Measurements from ENCODE around the gene HYAL4. TPM values are rescaled to one million over a fixed set of nuclear protein-coding genes. Genes with fewer than 3 reads are reported as not detected.

The HYAL4 gene
- total and polyA plus RNA-seq, 2 donors (not counting 3 experiments of a cell fraction or from before 2014, with no cell fraction given): not detected

DNA sequence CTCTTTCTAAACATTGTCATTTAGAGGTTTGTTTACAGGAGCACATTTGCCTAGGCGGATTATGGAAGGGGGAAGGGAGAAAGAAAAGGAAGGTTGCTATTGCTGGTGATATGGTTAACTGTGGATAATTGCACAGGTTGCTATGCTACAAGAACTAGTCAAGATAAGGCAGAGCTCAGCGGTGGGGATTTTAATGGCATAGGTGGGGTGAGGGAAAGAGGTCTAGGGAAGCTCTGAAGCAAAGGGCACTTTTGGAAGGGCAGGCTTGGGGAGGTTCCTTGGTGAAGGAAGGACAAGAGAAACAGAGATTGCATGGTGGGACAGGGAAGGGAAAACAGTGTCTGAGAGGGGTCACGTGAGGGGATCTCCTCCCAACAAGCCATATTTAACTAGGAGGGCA, 19.5 kb downstream of the HYAL4 start:
- BruUV-seq (replicated peaks): no TSS peak
- Histone ChIP-seq H3K36me3 (ENCODE audit: control insufficient read depth in 2 of 2, extremely low read depth in 1 of 2, insufficient read depth in 2 of 2, low read length in 2 of 2) (no peaks in the 10 kb centered on the region), H3K27ac (ENCODE audit: insufficient read depth, low read depth, low read length) (no peak overlapping the region), H4K20me1 (replicated peaks; ENCODE audit: control insufficient read depth, extremely low read depth, insufficient read depth, low read length) (no peaks in the 10 kb centered on the region), H3K9me3 (replicated peaks; ENCODE audit: control insufficient read depth, insufficient read depth, low read length) (no peaks in the 10 kb centered on the region), H3K79me2 (ENCODE audit: control insufficient read depth, insufficient read depth, low read length) (no peaks in the 10 kb centered on the region), H2AFZ (ENCODE audit: low read depth, low read length) (peak overlapping the region; percentile 75), H3K27me3 (ENCODE audit: control insufficient read depth in 2 of 2, insufficient read depth in 2 of 2, low read length in 2 of 2) (no peaks in the 10 kb centered on the region), H3K4me3 (replicated peaks in 1 of 3; ENCODE audit: insufficient read depth in 1 of 3, low read depth in 1 of 3, low read length in 3 of 3) (no peak overlapping the region), H3K4me2 (ENCODE audit: insufficient read depth, low read length) (no peak overlapping the region), H3K4me1 (ENCODE audit: control insufficient read depth, extremely low read depth, insufficient read depth, low read length) (peaks cover 9% of the 10 kb centered on the region), H3K9ac (replicated peaks; ENCODE audit: extremely low read depth, insufficient read depth, low read length) (no peak overlapping the region), H3K9me1 (replicated peaks; ENCODE audit: control insufficient read depth, extremely low read depth, insufficient read depth, low read length) (no peaks in the 10 kb centered on the region)
- dilution Hi-C loops (cut with MboI; ENCODE audit: extremely low pct_ligation_motif_present, low sequenced_read_pairs) (no loop called here), intact Hi-C loops (cut with micrococcal nuclease) (no loop called here)
- POLR2A ChIA-PET: no interaction called here
- TF ChIP-seq POLR2A (IDR thresholded peaks at IDR 0.05; ENCODE audit: low read depth, low read length) (no peak), JUN (IDR thresholded peaks at IDR 0.05; ENCODE audit: borderline replicate concordance, insufficient read depth, insufficient read length, low read depth) (no peak)
- DNase-seq (ENCODE audit: low read depth, low spot score) (no peak), FAIRE-seq (no peak)
- CTCF ChIA-PET: interaction anchor here (0.7 to 4.1 kb wide), 24 partner anchors 8 to 1870 kb away, joined by 3 to 115 read pairs (median 6); partner anchors contain the start of genes HYAL4 and WASL

DNA sequence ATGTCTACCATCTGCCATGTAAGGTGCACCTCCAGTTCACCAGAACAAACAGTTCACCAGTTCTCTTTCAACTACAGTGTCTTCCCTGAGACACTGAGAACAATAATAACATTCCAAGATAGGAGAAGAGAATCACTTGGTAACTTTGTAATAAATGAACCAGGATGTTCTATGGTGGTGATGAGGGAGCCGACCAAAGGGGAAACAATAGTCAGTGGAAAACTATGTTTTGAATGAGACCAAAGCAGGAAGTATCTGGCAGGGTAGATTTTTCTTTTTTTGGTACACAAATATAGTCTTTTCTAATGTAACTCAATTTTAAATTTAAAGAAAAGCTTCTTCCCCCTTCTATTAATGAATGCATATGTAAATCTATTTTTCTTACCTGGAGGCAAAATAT, 20.0 kb downstream of the HYAL4 start:
- H3K27me3 ChIP-seq (ENCODE audit: control insufficient read depth in 2 of 2, insufficient read depth in 2 of 2, low read length in 2 of 2): no peaks in the 10 kb centered on the region
- peak overlapping the region; percentile 58 for H3K4me2 ChIP-seq (ENCODE audit: insufficient read depth, low read length)
- CTCF ChIA-PET: interaction anchor here (0.6 to 4.1 kb wide), 37 partner anchors 8 to 1870 kb away, joined by 3 to 115 read pairs (median 4); partner anchors contain the start of genes HYAL4 and WASL
- intact Hi-C loops (cut with micrococcal nuclease) (loop anchor here (1.0 to 5.0 kb wide), 7 partner anchors 67 to 922 kb away; partner anchors contain the start of gene WASL), dilution Hi-C loops (cut with MboI; ENCODE audit: extremely low pct_ligation_motif_present, low sequenced_read_pairs) (no loop called here)
- H3K4me1 ChIP-seq (ENCODE audit: control insufficient read depth, extremely low read depth, insufficient read depth, low read length): peaks cover 9% of the 10 kb centered on the region
- H3K9me1 ChIP-seq (replicated peaks; ENCODE audit: control insufficient read depth, extremely low read depth, insufficient read depth, low read length): no peaks in the 10 kb centered on the region
- H3K9ac ChIP-seq (replicated peaks; ENCODE audit: extremely low read depth, insufficient read depth, low read length): peak overlapping the region; percentile 42
- FAIRE-seq (peak; percentile 43), DNase-seq (ENCODE audit: low read depth, low spot score) (peak; percentile 65)
- POLR2A ChIA-PET: no interaction called here
- no peaks in the 10 kb centered on the region for H3K36me3 ChIP-seq (ENCODE audit: control insufficient read depth in 2 of 2, extremely low read depth in 1 of 2, insufficient read depth in 2 of 2, low read length in 2 of 2)
- H3K79me2 ChIP-seq (ENCODE audit: control insufficient read depth, insufficient read depth, low read length): no peaks in the 10 kb centered on the region
- H4K20me1 ChIP-seq (replicated peaks; ENCODE audit: control insufficient read depth, extremely low read depth, insufficient read depth, low read length): no peaks in the 10 kb centered on the region
- peak overlapping the region; percentile 75 for H2AFZ ChIP-seq (ENCODE audit: low read depth, low read length)
- peak overlapping the region; percentile 18 for H3K27ac ChIP-seq (ENCODE audit: insufficient read depth, low read depth, low read length)
- TF ChIP-seq, protein P1, sequence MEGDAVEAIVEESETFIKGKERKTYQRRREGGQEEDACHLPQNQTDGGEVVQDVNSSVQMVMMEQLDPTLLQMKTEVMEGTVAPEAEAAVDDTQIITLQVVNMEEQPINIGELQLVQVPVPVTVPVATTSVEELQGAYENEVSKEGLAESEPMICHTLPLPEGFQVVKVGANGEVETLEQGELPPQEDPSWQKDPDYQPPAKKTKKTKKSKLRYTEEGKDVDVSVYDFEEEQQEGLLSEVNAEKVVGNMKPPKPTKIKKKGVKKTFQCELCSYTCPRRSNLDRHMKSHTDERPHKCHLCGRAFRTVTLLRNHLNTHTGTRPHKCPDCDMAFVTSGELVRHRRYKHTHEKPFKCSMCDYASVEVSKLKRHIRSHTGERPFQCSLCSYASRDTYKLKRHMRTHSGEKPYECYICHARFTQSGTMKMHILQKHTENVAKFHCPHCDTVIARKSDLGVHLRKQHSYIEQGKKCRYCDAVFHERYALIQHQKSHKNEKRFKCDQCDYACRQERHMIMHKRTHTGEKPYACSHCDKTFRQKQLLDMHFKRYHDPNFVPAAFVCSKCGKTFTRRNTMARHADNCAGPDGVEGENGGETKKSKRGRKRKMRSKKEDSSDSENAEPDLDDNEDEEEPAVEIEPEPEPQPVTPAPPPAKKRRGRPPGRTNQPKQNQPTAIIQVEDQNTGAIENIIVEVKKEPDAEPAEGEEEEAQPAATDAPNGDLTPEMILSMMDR (IDR thresholded peaks at IDR 0.05; ENCODE audit: extremely low read depth in 1 of 2, insufficient read depth in 1 of 2, low read depth in 1 of 2, low read length in 2 of 2): no peak
- TF ChIP-seq, protein P2, sequence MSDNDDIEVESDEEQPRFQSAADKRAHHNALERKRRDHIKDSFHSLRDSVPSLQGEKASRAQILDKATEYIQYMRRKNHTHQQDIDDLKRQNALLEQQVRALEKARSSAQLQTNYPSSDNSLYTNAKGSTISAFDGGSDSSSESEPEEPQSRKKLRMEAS (IDR thresholded peaks at IDR 0.05; ENCODE audit: insufficient read depth, insufficient read length): no peak
- peak; percentile 39 for TF ChIP-seq JUN (IDR thresholded peaks at IDR 0.05; ENCODE audit: borderline replicate concordance, insufficient read depth, insufficient read length, low read depth)
- TF ChIP-seq GATA2 (IDR thresholded peaks at IDR 0.05; ENCODE audit: insufficient read depth, insufficient read length, low read depth, low read length): no peak
- H3K4me3 ChIP-seq (replicated peaks in 1 of 3; ENCODE audit: insufficient read depth in 1 of 3, low read depth in 1 of 3, low read length in 3 of 3): no peak overlapping the region
- BruUV-seq (replicated peaks): no TSS peak
- H3K9me3 ChIP-seq (replicated peaks; ENCODE audit: control insufficient read depth, insufficient read depth, low read length): no peaks in the 10 kb centered on the region

Data from endothelial cell of umbilical vein (primary cell).